GM12878 (cell line): ENCODE measurements around the gene ASIC4. TPM values are rescaled to one million over a fixed set of nuclear protein-coding genes. Genes with fewer than 3 reads are reported as not detected.

Experiments used
- ATAC-seq: fragments of 200-7000 bp; cut with Tn5 transposase; 3 replicates; pipeline ENCODE4 v1.9.1; 2020; ENCODE audit warnings: mild to moderate bottlenecking, moderate library complexity
- BruUV-seq: library from RNA; stranded (reverse); fragments of 400-500 nt; replicated peaks from 2 replicates; lab custom pipeline; 2021; lab: Mats Ljungman, UMichigan
- CTCF ChIA-PET: fragments of 300-600 bp; sonication (Branson Sonifier 250); formaldehyde crosslinking; extraction: SDS; loops from one replicate; lab custom pipeline; 2021; ENCODE audit warnings: inconsistent platforms; lab: Yijun Ruan, JAX
- POLR2A ChIA-PET: fragments of 350-600 bp; formaldehyde crosslinking; extraction: SDS; loops from one replicate; lab custom pipeline; 2021; ENCODE audit warnings: inconsistent platforms; lab: Charles Lee
- RAD21 ChIA-PET: fragments of 300-600 bp; sonication (Branson Sonifier 250); formaldehyde crosslinking; loops from one replicate; lab custom pipeline; 2023; ENCODE audit warnings: antibody characterized with exemption; ENCODE audit not compliant: unreplicated experiment; lab: Charles Lee
- SMC1A ChIA-PET: fragments of 300-600 bp; sonication (Branson Sonifier 250); formaldehyde crosslinking; loops from one replicate; lab custom pipeline; 2023; ENCODE audit not compliant: unreplicated experiment, uncharacterized antibody; lab: Charles Lee
- DNase-seq: peaks from one replicate; pipeline ENCODE4 v3.0.0-alpha.2; 2011; ENCODE audit warnings: low read depth, low spot score
- FAIRE-seq: peaks from 3 replicates; lab custom pipeline; 2011; peaks lifted over from hg19 to GRCh38; lab: Jason Lieb, UNC
- H2AFZ ChIP-seq: 2 replicates; pipeline ENCODE4 v1.6.0; 2011; ENCODE audit warnings: low read depth, low read length, control low read depth; ENCODE audit not compliant: control insufficient read depth
- H3K27ac ChIP-seq: 2 replicates; pipeline ENCODE4 v1.5.1; 2011; ENCODE audit warnings: control low read depth; ENCODE audit not compliant: control insufficient read depth, insufficient read depth
- H3K27me3 ChIP-seq, 2 experiments: replicated peaks in 1 of 2; 2 replicates each; pipeline versions ENCODE4 v1.6.0 to v1.6.1; 2011; ENCODE audit warnings: low read length in 1 of 2; ENCODE audit not compliant: control insufficient read depth in 2 of 2, insufficient read depth in 2 of 2
- H3K36me3 ChIP-seq, 2 experiments: 2 replicates each; pipeline ENCODE4 v1.5.1; 2011; ENCODE audit warnings: low read length in 1 of 2; ENCODE audit not compliant: control insufficient read depth in 2 of 2, insufficient read depth in 2 of 2
- H3K4me1 ChIP-seq: 2 replicates; pipeline ENCODE4 v1.6.1; 2011; ENCODE audit warnings: mild to moderate bottlenecking, low read length, moderate library complexity, mixed read lengths; ENCODE audit not compliant: control insufficient read depth, insufficient read depth
- H3K4me2 ChIP-seq: 2 replicates; pipeline ENCODE4 v1.6.0; 2011; ENCODE audit warnings: control low read depth; ENCODE audit not compliant: control insufficient read depth, insufficient read depth
- H3K4me3 ChIP-seq: fragments of 200-600 bp; sonication (generic); 2 replicates; pipeline ENCODE4 v1.5.1; 2016
- H3K79me2 ChIP-seq: 2 replicates; pipeline ENCODE4 v1.6.0; 2011; ENCODE audit warnings: low read length; ENCODE audit not compliant: control insufficient read depth, insufficient read depth
- H3K9ac ChIP-seq: 2 replicates; pipeline ENCODE4 v1.8.0; 2011; ENCODE audit warnings: low read length, control low read depth, mixed read lengths; ENCODE audit not compliant: control insufficient read depth, insufficient read depth
- H3K9me3 ChIP-seq: replicated peaks from 3 replicates; pipeline ENCODE4 v1.5.1; 2011; ENCODE audit warnings: mild to moderate bottlenecking, low read length; ENCODE audit not compliant: control insufficient read depth, insufficient read depth
- H4K20me1 ChIP-seq: 2 replicates; pipeline ENCODE4 v1.6.0; 2011; ENCODE audit not compliant: control insufficient read depth, insufficient read depth
- CHD2 ChIP-seq: IDR thresholded peaks from 2 replicates; pipeline ENCODE4 v1.6.1; 2011; ENCODE audit warnings: low read depth, low read length, improper control_type of control experiment, borderline replicate concordance
- CTCF ChIP-seq, 3 experiments: IDR thresholded peaks in 2 of 3; conservative IDR thresholded peaks in 1 of 3; 2 replicates each; pipeline ENCODE4 v1.5.1; 2011; ENCODE audit warnings: low read depth in 3 of 3, low read length in 3 of 3, mild to moderate bottlenecking in 3 of 3, control low read depth in 2 of 3, moderate library complexity in 2 of 3, inconsistent platforms in 1 of 3, mixed read lengths in 1 of 3; ENCODE audit not compliant: control insufficient read depth in 2 of 3, insufficient read depth in 1 of 3; ENCODE audit errors: extremely low read depth in 1 of 3
- HCFC1 ChIP-seq: fragments of 150-350 bp; IDR thresholded peaks from 2 replicates; pipeline ENCODE4 v1.6.1; 2014; ENCODE audit warnings: low read length
- IKZF2 ChIP-seq, 2 experiments: fragments of 450-650 bp; IDR thresholded peaks; 2 replicates each; pipeline ENCODE4 v1.6.1; 2017; ENCODE audit warnings: mild to moderate bottlenecking in 2 of 2, moderate library complexity in 2 of 2
- NFIC ChIP-seq: IDR thresholded peaks from 2 replicates; pipeline ENCODE4 v1.6.1; 2012; ENCODE audit warnings: low read depth, mild to moderate bottlenecking, inconsistent platforms, low read length, moderate library complexity
- NR2C1 ChIP-seq: fragments of 450-650 bp; IDR thresholded peaks from 2 replicates; pipeline ENCODE4 v1.6.1; 2017; ENCODE audit warnings: antibody characterized with exemption, mild to moderate bottlenecking, moderate library complexity
- WGBS: methylation state at CpG from one replicate; pipeline ENCODE4 v1.1.6; 2016; ENCODE audit warnings: low lambda C conversion rate; ENCODE audit not compliant: insufficient replicate concordance, insufficient coverage; ENCODE audit errors: missing lambda C conversion rate; 5-methylcytosine and 5-hydroxymethylcytosine counted together
- in situ Hi-C: fragments of 300-500 bp; cut with MboI; formaldehyde crosslinking; loops from 9 replicates; pipeline ENCODE4 v1.14.3; 2018; ENCODE audit warnings: mixed read lengths
- intact Hi-C: fragments of 100-400 bp; cut with micrococcal nuclease; formaldehyde crosslinking; loops from one replicate; pipeline ENCODE4 v1.14.2; 2022; ENCODE audit not compliant: unreplicated experiment
- polyA plus RNA-seq, 11 experiments: library from polyadenylated mRNA; depleted of rRNA in 4 of 11; unstranded in 6 of 11; stranded (reverse) in 5 of 11; fragments of >200 nt; fragmentation: Nextera tagmentation in 4 of 11; fragmentation: Illumina TruSeq in 1 of 11; extraction: Ambion mirVana in 4 of 11; extraction: Trizol in 1 of 11; gene quantifications; 1 replicate in 1 of 11; 2 replicates in 10 of 11; pipeline versions ENCODE4 v1.2.1 to v1.2.3, GENCODE V29; 2011 to 2016; ENCODE audit warnings: inconsistent platforms in 2 of 11, missing spikeins in 2 of 11, low read depth in 1 of 11
- total RNA-seq, 4 experiments: library from RNA; depleted of rRNA in 3 of 4; stranded (reverse); fragments of >200 nt in 3 of 4; fragmentation: Illumina TruSeq in 1 of 4; extraction: Trizol in 1 of 4; gene quantifications; 2 replicates each; pipeline versions ENCODE4 v1.2.1 to v1.2.3, GENCODE V29; 2013 to 2021

ASIC4 gene
- total and polyA plus RNA-seq, 10 of the 15 experiments (the other 5 are each of a cell fraction or from before 2014, with no cell fraction given), result 0.01 TPM; not detected in 9

DNA sequence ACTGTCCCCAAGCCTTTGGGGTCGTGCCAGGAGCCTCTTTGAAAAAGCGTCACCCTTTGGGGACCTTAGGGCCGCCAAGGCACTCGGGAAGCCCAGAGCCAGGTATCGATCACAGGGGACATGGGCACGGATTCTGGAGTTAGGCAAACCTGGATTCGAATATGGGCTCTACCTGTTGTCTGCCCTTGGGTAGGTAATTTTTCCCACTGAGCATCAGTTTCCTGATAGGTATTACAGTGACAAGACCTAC lies 38.8 kb downstream of the ASIC4 start (continued):
- no peak for TF ChIP-seq HCFC1
- no peak for TF ChIP-seq CHD2
- TF ChIP-seq CTCF (IDR thresholded peaks at IDR 0.05 in 2 of 3, conservative IDR thresholded peaks at IDR 0.05 in 1 of 3; ENCODE audit: control insufficient read depth in 2 of 3, extremely low read depth in 1 of 3, insufficient read depth in 1 of 3, low read depth in 3 of 3, low read length in 3 of 3), result no peak
- no peak for TF ChIP-seq NR2C1

DNA sequence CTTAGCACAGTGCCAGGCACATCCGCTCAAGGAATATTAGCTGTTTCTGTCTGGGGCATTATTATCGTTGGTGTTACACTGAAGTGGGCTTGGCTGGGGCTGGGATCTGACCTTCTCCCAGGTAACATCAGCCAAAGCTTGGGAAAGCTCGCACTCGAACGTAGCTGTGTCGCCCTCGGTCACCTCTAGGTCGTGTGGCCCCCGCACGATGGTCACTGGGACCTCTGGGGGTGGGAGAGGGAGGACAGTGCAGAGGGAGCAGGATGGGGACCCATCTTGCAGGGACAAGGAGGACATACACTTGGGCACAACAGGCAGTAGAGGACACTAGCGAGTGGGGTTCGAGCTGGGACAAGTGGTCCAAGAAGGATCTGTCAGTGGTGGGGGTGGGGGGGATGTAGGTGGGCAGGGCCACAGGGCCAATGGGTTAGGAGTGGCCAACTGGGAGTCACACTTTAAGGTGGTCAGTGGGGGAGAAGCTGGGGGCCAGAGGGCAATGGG lies 39.2 kb downstream of the ASIC4 start:
- Histone ChIP-seq H2AFZ (no peak overlapping the region), H3K79me2 (no peaks in the 10 kb centered on the region), H3K36me3 (no peaks in the 10 kb centered on the region), H4K20me1 (no peaks in the 10 kb centered on the region), H3K4me3 (no peak overlapping the region), H3K27ac (no peak overlapping the region), H3K9ac (no peak overlapping the region), H3K27me3 (peaks cover 3 to 8% of the 10 kb centered on the region in 2 experiments), H3K4me2 (no peak overlapping the region), H3K9me3 (no peaks in the 10 kb centered on the region; the same call in 2 of the 3 replicates), H3K4me1 (no peaks in the 10 kb centered on the region; the same call in 1 of the 2 replicates)
- ChIA-PET POLR2A (no interaction called here), RAD21 (no interaction called here), SMC1A (no interaction called here), CTCF (interaction anchor here (1.9 kb wide), 1 partner anchor 13 kb away, joined by 7 read pairs; no protein-coding TSS in a partner anchor)
- ATAC-seq, result no peak
- DNase-seq, result no peak
- 76% methylated on average over 12 of the region's 12 CpGs for WGBS
- no peak for FAIRE-seq
- TF ChIP-seq NFIC, result no peak
- no peak for TF ChIP-seq IKZF2 (IDR thresholded peaks at IDR 0.05)
- no TSS peak for BruUV-seq
- in situ Hi-C loops (no loop called here), intact Hi-C loops (no loop called here)
